RWPE2 (cell line): ENCODE data around the gene UHRF1.
"Not testable (repeated sequence)": the region's sequence is repeated elsewhere in the genome, so short reads cannot be mapped to it uniquely, and the experiment has no call there.

Experiments
- ATAC-seq: fragments of 200-7000 bp; cut with Tn5 transposase; 3 replicates; pipeline ENCODE4 v1.9.1; 2021; ENCODE audit warnings: low read depth
- DNase-seq: peaks from one replicate; pipeline ENCODE4 v3.0.0-alpha.2; 2020; ENCODE audit warnings: low spot score
- H3K27ac ChIP-seq: fragments of 450-650 bp; 2 replicates; pipeline ENCODE4 v1.5.1; 2017; ENCODE audit warnings: mild to moderate bottlenecking; ENCODE audit not compliant: poor library complexity, severe bottlenecking
- H3K27me3 ChIP-seq: fragments of 250-450 bp; sonication (Bioruptor Pico); 2 replicates; pipeline ENCODE4 v1.5.1; 2021; ENCODE audit warnings: mild to moderate bottlenecking, moderate library complexity; ENCODE audit not compliant: insufficient read depth, poor library complexity, severe bottlenecking
- H3K36me3 ChIP-seq: fragments of 250-450 bp; sonication (Bioruptor Pico); 2 replicates; pipeline ENCODE4 v1.5.1; 2020; ENCODE audit warnings: low read depth, mild to moderate bottlenecking, moderate library complexity
- H3K4me1 ChIP-seq: fragments of 250-450 bp; sonication (Bioruptor Pico); 2 replicates; pipeline ENCODE4 v1.5.1; 2021; ENCODE audit warnings: mild to moderate bottlenecking, moderate library complexity; ENCODE audit not compliant: insufficient read depth, poor library complexity, severe bottlenecking
- H3K4me3 ChIP-seq: fragments of 250-450 bp; sonication (Bioruptor Pico); 2 replicates; pipeline ENCODE4 v1.5.1; 2021; ENCODE audit warnings: mild to moderate bottlenecking, moderate library complexity; ENCODE audit not compliant: severe bottlenecking
- H3K9me3 ChIP-seq: fragments of 250-450 bp; sonication (Bioruptor Pico); 2 replicates; pipeline ENCODE4 v1.5.1; 2021; ENCODE audit warnings: mild to moderate bottlenecking, moderate library complexity; ENCODE audit not compliant: severe bottlenecking
- CTCF ChIP-seq: fragments of 450-650 bp; IDR thresholded peaks from one replicate; pipeline ENCODE4 v1.5.1; 2017; ENCODE audit warnings: mild to moderate bottlenecking, moderate library complexity; ENCODE audit not compliant: poor library complexity, severe bottlenecking

The UHRF1 gene

DNA sequence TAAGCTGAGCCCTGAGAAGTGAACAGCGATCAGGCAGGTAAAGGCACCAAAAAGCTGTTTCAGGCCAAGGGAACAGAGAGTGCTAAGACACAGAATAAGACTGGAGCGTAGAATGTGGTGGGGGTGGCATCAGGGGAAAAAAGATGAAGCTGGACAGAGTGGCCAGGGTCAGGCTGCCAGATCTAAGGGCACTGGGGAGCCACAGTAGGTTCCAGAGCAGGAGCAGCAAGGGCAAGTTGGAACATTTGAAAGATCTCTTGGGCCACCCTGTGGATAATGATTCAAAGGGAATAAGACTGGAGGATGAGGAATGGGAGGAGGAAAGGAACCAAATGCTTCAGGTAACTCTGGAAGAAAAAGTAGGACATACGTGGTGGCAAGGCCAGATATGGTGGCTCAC, 35.4 kb upstream of the UHRF1 start:
- DNase-seq (no peak), ATAC-seq (no peak)
- Histone ChIP-seq H3K27me3 (no peaks in the 10 kb centered on the region), H3K4me1 (peaks cover 6% of the 10 kb centered on the region), H3K27ac (no peak overlapping the region), H3K36me3 (no peaks in the 10 kb centered on the region), H3K9me3 (no peaks in the 10 kb centered on the region), H3K4me3 (no peak overlapping the region)
- TF ChIP-seq CTCF, result no peak

DNA sequence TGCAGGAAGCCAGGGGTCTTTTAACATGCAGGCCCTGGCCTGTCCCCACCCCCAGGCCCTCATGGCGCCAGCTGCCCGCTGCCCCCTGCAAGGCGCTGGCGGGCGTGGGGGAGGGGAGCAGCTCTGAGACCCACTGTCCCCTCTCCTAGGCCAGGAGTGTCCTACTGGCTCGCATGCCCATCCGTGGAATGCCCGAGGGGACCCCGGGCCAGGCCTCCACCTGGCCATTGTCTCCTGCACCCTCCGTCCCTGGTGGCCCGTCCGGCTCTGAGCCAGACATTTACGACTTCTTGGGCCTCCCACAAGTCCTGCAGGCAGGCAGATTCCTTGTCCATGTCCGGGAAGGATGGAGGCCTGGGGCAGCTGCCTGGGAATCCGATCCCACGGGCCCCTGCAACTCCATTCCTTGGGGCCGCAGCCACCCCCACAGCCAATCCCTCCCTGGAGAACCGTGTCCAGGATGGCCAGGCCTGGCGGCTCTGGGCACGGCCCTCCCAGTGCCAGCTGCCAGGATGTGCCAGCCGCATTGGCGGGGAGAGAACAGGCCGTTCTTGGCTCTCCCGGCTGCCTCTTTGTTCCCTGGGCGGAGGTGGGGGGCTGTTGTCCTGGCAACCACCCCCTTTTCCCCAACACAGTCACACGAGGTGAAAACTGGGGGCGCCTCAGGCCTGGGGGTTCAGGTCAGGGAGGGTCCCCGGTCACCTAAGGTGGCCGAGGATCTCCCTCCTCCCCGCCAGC, 31.4 kb upstream of the UHRF1 start:
- no peak for ATAC-seq
- H3K36me3 ChIP-seq, result no peaks in the 10 kb centered on the region
- H3K4me1 ChIP-seq, result no peaks in the 10 kb centered on the region
- no peak overlapping the region for H3K27ac ChIP-seq
- H3K27me3 ChIP-seq, result no peaks in the 10 kb centered on the region
- TF ChIP-seq CTCF, result no peak
- H3K9me3 ChIP-seq, result no peaks in the 10 kb centered on the region
- no peak overlapping the region for H3K4me3 ChIP-seq
- no peak for DNase-seq

DNA sequence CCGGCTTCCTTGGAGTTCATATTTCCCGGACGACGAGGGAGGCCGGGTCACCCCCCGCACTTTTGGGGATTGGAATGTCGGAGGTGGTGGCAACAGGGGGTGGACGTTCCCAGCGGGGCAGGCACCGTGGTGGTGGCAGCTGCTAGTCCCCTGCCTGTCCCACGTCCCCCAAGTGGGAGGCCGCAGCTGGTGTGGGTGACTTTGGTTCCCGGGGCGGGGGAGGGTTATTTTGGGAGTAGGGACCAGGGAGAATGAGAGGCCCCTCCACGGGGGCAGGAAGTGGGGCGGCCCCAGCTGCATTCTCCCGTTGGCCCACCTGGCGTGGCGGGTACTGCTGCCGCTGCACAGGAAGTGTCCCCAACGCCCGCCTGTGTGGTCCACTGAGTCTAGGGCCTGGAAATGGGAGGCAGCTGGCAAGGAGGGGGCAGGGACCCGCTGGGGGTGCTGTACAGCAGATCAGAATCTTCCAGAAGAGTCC, 30.8 kb upstream of the UHRF1 start:
- TF ChIP-seq CTCF, result no peak
- Histone ChIP-seq H3K9me3 (no peaks in the 10 kb centered on the region), H3K4me3 (no peak overlapping the region), H3K27ac (no peak overlapping the region), H3K4me1 (no peaks in the 10 kb centered on the region), H3K27me3 (no peaks in the 10 kb centered on the region), H3K36me3 (no peaks in the 10 kb centered on the region)
- ATAC-seq (no peak), DNase-seq (no peak)

DNA sequence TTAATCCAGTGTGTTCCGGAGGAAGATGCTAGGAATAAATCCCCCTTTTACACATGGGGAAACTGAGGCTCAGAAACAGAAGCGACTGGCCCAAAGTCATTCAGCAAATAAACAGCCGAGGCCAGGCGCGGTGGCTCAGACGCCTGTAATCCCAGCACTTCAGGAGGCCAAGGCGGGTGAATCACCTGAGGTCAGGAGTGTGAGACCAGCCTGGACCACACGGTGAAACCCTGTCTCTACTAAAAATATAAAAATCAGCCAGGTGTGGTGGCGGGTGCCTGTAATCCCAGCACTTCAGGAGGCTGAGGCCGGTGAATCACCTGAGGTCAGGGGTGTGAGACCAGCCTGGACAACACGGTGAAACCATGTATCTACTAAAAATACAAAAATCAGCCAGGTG, 30.3 kb upstream of the UHRF1 start:
- Histone ChIP-seq H3K4me1 (no peaks in the 10 kb centered on the region), H3K27me3 (no peaks in the 10 kb centered on the region), H3K27ac (no peak overlapping the region), H3K4me3 (no peak overlapping the region), H3K9me3 (no peaks in the 10 kb centered on the region), H3K36me3 (no peaks in the 10 kb centered on the region)
- ATAC-seq (no peak), DNase-seq (no peak)
- no peak for TF ChIP-seq CTCF

GRCh38 chr19:4882874-4883273, 26.4 kb upstream of the UHRF1 start:
- not testable (repeated sequence) for ATAC-seq, H3K27me3 ChIP-seq, DNase-seq, H3K27ac ChIP-seq, H3K4me3 ChIP-seq, H3K9me3 ChIP-seq, H3K36me3 ChIP-seq, H3K4me1 ChIP-seq

DNA sequence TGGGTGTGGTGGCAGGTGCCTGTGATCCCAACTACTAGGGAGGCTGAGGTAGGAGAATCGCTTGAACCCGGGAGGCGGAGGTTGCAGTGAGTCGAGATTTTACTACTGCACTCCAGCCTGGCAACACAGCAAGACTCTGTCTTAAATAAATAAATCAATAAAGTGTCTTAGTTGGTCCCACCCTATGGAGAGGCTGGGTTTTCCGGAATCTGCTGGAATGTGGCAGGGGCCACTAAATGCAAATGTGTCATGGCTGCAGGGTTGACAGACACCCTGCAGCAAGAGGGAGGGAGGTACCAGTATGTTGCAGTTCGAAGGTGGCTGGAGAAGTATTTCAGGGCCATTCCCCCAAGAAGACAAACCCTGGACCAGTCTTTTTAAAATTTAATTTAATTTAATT, 24.3 kb upstream of the UHRF1 start:
- H3K27me3 ChIP-seq, DNase-seq, ATAC-seq, H3K4me3 ChIP-seq, H3K9me3 ChIP-seq, H3K36me3 ChIP-seq, H3K4me1 ChIP-seq, H3K27ac ChIP-seq: not testable (repeated sequence)

- not testable (repeated sequence) for ATAC-seq, H3K9me3 ChIP-seq, H3K36me3 ChIP-seq, H3K27me3 ChIP-seq, DNase-seq, H3K4me3 ChIP-seq, H3K27ac ChIP-seq, H3K4me1 ChIP-seq
Measured at GRCh38 chr19:4887803-4888202, 21.5 kb upstream of the UHRF1 start.
